Neural progenitor cell (in vitro differentiated cells): ENCODE measurements around the gene PRKCI. TPM values are rescaled to one million over a fixed set of nuclear protein-coding genes. Genes with fewer than 3 reads are reported as not detected.

Source experiments
- DNase-seq: peaks from one replicate; pipeline ENCODE4 v3.0.0-alpha.2; 2016; ENCODE audit warnings: low spot score
- H2AFZ ChIP-seq: fragments of 200-600 bp; sonication (generic); replicated peaks from 2 replicates; pipeline ENCODE4 v1.6.1; 2016; ENCODE audit warnings: antibody characterized with exemption
- H3F3A ChIP-seq: fragments of 200-600 bp; sonication (generic); 2 replicates; pipeline ENCODE4 v1.6.1; 2016; ENCODE audit warnings: antibody characterized with exemption, low read depth
- H3K27ac ChIP-seq: fragments of 200-600 bp; sonication (generic); 2 replicates; pipeline ENCODE4 v1.5.1; 2016; ENCODE audit warnings: mild to moderate bottlenecking
- H3K27me3 ChIP-seq: fragments of 200-600 bp; sonication (generic); 2 replicates; pipeline ENCODE4 v1.6.1; 2016; ENCODE audit warnings: mild to moderate bottlenecking, moderate library complexity
- H3K36me3 ChIP-seq: fragments of 200-600 bp; sonication (generic); 2 replicates; pipeline ENCODE4 v1.5.1; 2016
- H3K4me1 ChIP-seq: fragments of 200-600 bp; sonication (generic); 2 replicates; pipeline ENCODE4 v1.6.1; 2016; ENCODE audit warnings: mixed run types
- H3K4me2 ChIP-seq: fragments of 200-600 bp; sonication (generic); 2 replicates; pipeline ENCODE4 v1.6.1; 2016
- H3K4me3 ChIP-seq: fragments of 200-600 bp; sonication (generic); 2 replicates; pipeline ENCODE4 v1.5.1; 2016
- H3K79me2 ChIP-seq: fragments of 200-600 bp; sonication (generic); 2 replicates; pipeline ENCODE4 v1.6.1; 2016; ENCODE audit warnings: low read depth
- H3K9ac ChIP-seq: fragments of 200-600 bp; sonication (generic); 2 replicates; pipeline ENCODE4 v1.6.1; 2016
- H3K9me3 ChIP-seq: fragments of 200-600 bp; sonication (generic); 2 replicates; pipeline ENCODE4 v1.5.1; 2016; ENCODE audit warnings: low read depth
- H4K20me1 ChIP-seq: fragments of 200-600 bp; sonication (generic); 2 replicates; pipeline ENCODE4 v1.6.1; 2016; ENCODE audit warnings: low read depth
- H3K27ac Mint-ChIP-seq: 3 replicates; pipeline ENCODE4 v1.8.0; 2021; ENCODE audit warnings: mixed read lengths
- H3K27me3 Mint-ChIP-seq: 2 replicates; pipeline ENCODE4 v1.8.0; 2022; ENCODE audit warnings: low read depth, mild to moderate bottlenecking, inconsistent platforms, moderate library complexity, mixed read lengths; ENCODE audit not compliant: insufficient read depth
- H3K36me3 Mint-ChIP-seq: 3 replicates; pipeline ENCODE4 v1.8.0; 2021; ENCODE audit warnings: mixed read lengths
- H3K4me1 Mint-ChIP-seq: 3 replicates; pipeline ENCODE4 v1.8.0; 2021; ENCODE audit warnings: mixed read lengths
- H3K4me3 Mint-ChIP-seq: 3 replicates; pipeline ENCODE4 v1.8.0; 2021; ENCODE audit warnings: mild to moderate bottlenecking, moderate library complexity, mixed read lengths
- H3K9me3 Mint-ChIP-seq: 3 replicates; pipeline ENCODE4 v1.8.0; 2020; ENCODE audit warnings: mixed read lengths
- CTCF ChIP-seq: fragments of 200-600 bp; sonication (generic); IDR thresholded peaks from 2 replicates; pipeline ENCODE4 v1.5.1; 2017; ENCODE audit warnings: antibody characterized with exemption, mild to moderate bottlenecking
- EZH2 ChIP-seq: fragments of 200-600 bp; sonication (generic); IDR thresholded peaks from 2 replicates; pipeline ENCODE4 v1.6.1; 2017; ENCODE audit warnings: antibody characterized with exemption, mild to moderate bottlenecking, moderate library complexity
- EZH2phosphoT487 ChIP-seq: fragments of 200-600 bp; sonication (generic); IDR thresholded peaks from 2 replicates; pipeline ENCODE4 v1.6.1; 2017; ENCODE audit warnings: antibody characterized with exemption
- total RNA-seq: library from RNA; depleted of rRNA; stranded (reverse); fragments of >200 nt; gene quantifications from 2 replicates; pipeline ENCODE4 v1.2.3, GENCODE V29; 2015; ENCODE audit warnings: low replicate concordance

The PRKCI gene
- total RNA-seq, 1 donor from 2014 or later: 87.8 TPM

- no peaks in the 10 kb centered on the region for H3K4me1 Mint-ChIP-seq
- H3K9me3 Mint-ChIP-seq: no peaks in the 10 kb centered on the region
- Histone ChIP-seq H3K9me3 (no peaks in the 10 kb centered on the region), H3K4me1 (no peaks in the 10 kb centered on the region), H3K9ac (no peak overlapping the region), H3K36me3 (no peaks in the 10 kb centered on the region), H3K4me2 (no peak overlapping the region), H3K79me2 (peaks cover 68% of the 10 kb centered on the region), H3F3A (no peaks in the 10 kb centered on the region), H2AFZ (no peak overlapping the region), H3K27ac (no peak overlapping the region), H3K27me3 (no peaks in the 10 kb centered on the region), H3K4me3 (no peak overlapping the region), H4K20me1 (peaks cover 10% of the 10 kb centered on the region)
- no peak overlapping the region for H3K4me3 Mint-ChIP-seq
- no peaks in the 10 kb centered on the region for H3K27me3 Mint-ChIP-seq
- no peak for TF ChIP-seq EZH2phosphoT487
- no peak for DNase-seq
- H3K27ac Mint-ChIP-seq: no peak overlapping the region
- peaks cover 12% of the 10 kb centered on the region for H3K36me3 Mint-ChIP-seq
Observed at GRCh38 chr3:170233530-170233929, 11.3 kb downstream of the PRKCI start.

- Histone ChIP-seq H3K36me3 (no peaks in the 10 kb centered on the region), H3K4me2 (no peak overlapping the region), H3K4me3 (no peak overlapping the region), H3F3A (no peaks in the 10 kb centered on the region), H4K20me1 (no peaks in the 10 kb centered on the region), H3K9me3 (no peaks in the 10 kb centered on the region), H3K9ac (no peak overlapping the region), H3K79me2 (peaks cover 2% of the 10 kb centered on the region), H3K27ac (no peak overlapping the region), H2AFZ (no peak overlapping the region), H3K27me3 (no peaks in the 10 kb centered on the region), H3K4me1 (no peaks in the 10 kb centered on the region)
- H3K27ac Mint-ChIP-seq: no peak overlapping the region
- DNase-seq: no peak
- no peak overlapping the region for H3K4me3 Mint-ChIP-seq
- peaks cover 15% of the 10 kb centered on the region for H3K36me3 Mint-ChIP-seq
- no peaks in the 10 kb centered on the region for H3K27me3 Mint-ChIP-seq
- TF ChIP-seq CTCF (no peak), EZH2 (no peak)
- no peaks in the 10 kb centered on the region for H3K9me3 Mint-ChIP-seq
- peaks cover 3% of the 10 kb centered on the region for H3K4me1 Mint-ChIP-seq
Observed at GRCh38 chr3:170240142-170240541, 17.9 kb downstream of the PRKCI start.

- Histone ChIP-seq H2AFZ (no peak overlapping the region), H3K4me2 (no peak overlapping the region), H3K27ac (no peak overlapping the region), H3F3A (no peaks in the 10 kb centered on the region), H3K9me3 (no peaks in the 10 kb centered on the region), H3K36me3 (no peaks in the 10 kb centered on the region), H3K4me3 (no peak overlapping the region), H3K9ac (no peak overlapping the region), H3K27me3 (no peaks in the 10 kb centered on the region), H3K79me2 (no peaks in the 10 kb centered on the region), H4K20me1 (no peaks in the 10 kb centered on the region), H3K4me1 (no peaks in the 10 kb centered on the region)
- DNase-seq: no peak
- H3K36me3 Mint-ChIP-seq: peaks cover 14% of the 10 kb centered on the region
- H3K27ac Mint-ChIP-seq: no peak overlapping the region
- H3K4me3 Mint-ChIP-seq: no peak overlapping the region
- peaks cover 3% of the 10 kb centered on the region for H3K4me1 Mint-ChIP-seq
- H3K9me3 Mint-ChIP-seq: no peaks in the 10 kb centered on the region
- H3K27me3 Mint-ChIP-seq: no peaks in the 10 kb centered on the region
- TF ChIP-seq CTCF (no peak), EZH2 (no peak), EZH2phosphoT487 (no peak)
Observed at GRCh38 chr3:170240671-170241070, 18.4 kb downstream of the PRKCI start.

GRCh38 chr3:170244576-170244975, 22.4 kb downstream of the PRKCI start:
- H3K4me3 Mint-ChIP-seq: no peak overlapping the region

More at GRCh38 chr3:170244576-170244975, 22.4 kb downstream of the PRKCI start:
- Histone ChIP-seq H3K4me1 (no peaks in the 10 kb centered on the region), H3K4me3 (no peak overlapping the region), H3K36me3 (no peaks in the 10 kb centered on the region), H3K9me3 (no peaks in the 10 kb centered on the region), H3K4me2 (no peak overlapping the region), H3K9ac (no peak overlapping the region), H3K79me2 (peaks cover 10% of the 10 kb centered on the region), H2AFZ (no peak overlapping the region), H3K27ac (no peak overlapping the region), H3F3A (no peaks in the 10 kb centered on the region), H4K20me1 (no peaks in the 10 kb centered on the region), H3K27me3 (no peaks in the 10 kb centered on the region)
- Mint-ChIP-seq H3K27ac (no peak overlapping the region), H3K27me3 (no peaks in the 10 kb centered on the region), H3K36me3 (peaks cover 21% of the 10 kb centered on the region), H3K4me1 (peaks cover 3% of the 10 kb centered on the region), H3K9me3 (no peaks in the 10 kb centered on the region)
- no peak for TF ChIP-seq EZH2
- no peak for TF ChIP-seq CTCF
- TF ChIP-seq EZH2phosphoT487: no peak
- DNase-seq: no peak
